Measurements from ENCODE around the gene NUDT21. TPM values are rescaled to one million over a fixed set of nuclear protein-coding genes. Genes with fewer than 3 reads are reported as not detected.

Gene NUDT21
- total RNA-seq, 1 experiment from 2014 or later: 97.6 TPM

DNA sequence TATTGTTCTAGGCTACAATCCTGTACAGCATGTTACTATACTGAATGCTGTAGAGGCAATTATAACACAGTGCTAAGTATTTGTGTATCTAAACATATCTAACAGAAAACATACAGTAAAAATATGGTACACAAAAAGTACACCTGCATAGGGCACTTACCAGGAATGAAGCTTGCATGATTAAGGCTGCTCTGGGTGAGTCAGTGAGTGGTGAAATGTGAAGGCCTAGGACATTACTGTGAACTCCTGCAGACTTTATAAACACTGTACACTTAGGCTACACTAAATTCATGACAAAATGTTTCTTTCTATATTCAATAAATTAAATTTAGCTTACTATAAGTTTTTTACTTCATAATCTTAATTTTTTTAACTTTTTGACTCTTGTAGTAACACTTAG lies 62.9 kb downstream of the NUDT21 start:
- Histone ChIP-seq H3K27me3 (ENCODE audit: control insufficient read depth, insufficient read depth, low read length) (no peaks in the 10 kb centered on the region), H3K9me3 (ENCODE audit: control insufficient read depth, insufficient read depth, low read depth, low read length) (no peaks in the 10 kb centered on the region), H3K4me1 (ENCODE audit: control insufficient read depth, insufficient read depth, low read length) (no peaks in the 10 kb centered on the region), H3K27ac (ENCODE audit: low read length) (no peak overlapping the region), H3K36me3 (ENCODE audit: control insufficient read depth, insufficient read depth, low read length) (peaks cover 4% of the 10 kb centered on the region; the same call in 1 of the 2 replicates), H3K4me3 (ENCODE audit: low read depth in 2 of 2, low read length in 2 of 2) (no peak overlapping the region)
- ChIA-PET CTCF (no interaction called here), POLR2A (no interaction called here)
- ATAC-seq (no peak), DNase-seq (ENCODE audit: low read depth, low spot score) (no peak)
- TF ChIP-seq, protein P1, sequence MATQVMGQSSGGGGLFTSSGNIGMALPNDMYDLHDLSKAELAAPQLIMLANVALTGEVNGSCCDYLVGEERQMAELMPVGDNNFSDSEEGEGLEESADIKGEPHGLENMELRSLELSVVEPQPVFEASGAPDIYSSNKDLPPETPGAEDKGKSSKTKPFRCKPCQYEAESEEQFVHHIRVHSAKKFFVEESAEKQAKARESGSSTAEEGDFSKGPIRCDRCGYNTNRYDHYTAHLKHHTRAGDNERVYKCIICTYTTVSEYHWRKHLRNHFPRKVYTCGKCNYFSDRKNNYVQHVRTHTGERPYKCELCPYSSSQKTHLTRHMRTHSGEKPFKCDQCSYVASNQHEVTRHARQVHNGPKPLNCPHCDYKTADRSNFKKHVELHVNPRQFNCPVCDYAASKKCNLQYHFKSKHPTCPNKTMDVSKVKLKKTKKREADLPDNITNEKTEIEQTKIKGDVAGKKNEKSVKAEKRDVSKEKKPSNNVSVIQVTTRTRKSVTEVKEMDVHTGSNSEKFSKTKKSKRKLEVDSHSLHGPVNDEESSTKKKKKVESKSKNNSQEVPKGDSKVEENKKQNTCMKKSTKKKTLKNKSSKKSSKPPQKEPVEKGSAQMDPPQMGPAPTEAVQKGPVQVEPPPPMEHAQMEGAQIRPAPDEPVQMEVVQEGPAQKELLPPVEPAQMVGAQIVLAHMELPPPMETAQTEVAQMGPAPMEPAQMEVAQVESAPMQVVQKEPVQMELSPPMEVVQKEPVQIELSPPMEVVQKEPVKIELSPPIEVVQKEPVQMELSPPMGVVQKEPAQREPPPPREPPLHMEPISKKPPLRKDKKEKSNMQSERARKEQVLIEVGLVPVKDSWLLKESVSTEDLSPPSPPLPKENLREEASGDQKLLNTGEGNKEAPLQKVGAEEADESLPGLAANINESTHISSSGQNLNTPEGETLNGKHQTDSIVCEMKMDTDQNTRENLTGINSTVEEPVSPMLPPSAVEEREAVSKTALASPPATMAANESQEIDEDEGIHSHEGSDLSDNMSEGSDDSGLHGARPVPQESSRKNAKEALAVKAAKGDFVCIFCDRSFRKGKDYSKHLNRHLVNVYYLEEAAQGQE (IDR thresholded peaks at IDR 0.05; ENCODE audit: insufficient read depth in 1 of 2, low read depth in 2 of 2, low read length in 1 of 2): no peak
- TF ChIP-seq TCF7L2 (IDR thresholded peaks at IDR 0.05; ENCODE audit: low read depth, low read length): no peak
- TF ChIP-seq POLR2AphosphoS5 (IDR thresholded peaks at IDR 0.05; ENCODE audit: low read depth, low read length): no peak
- no peak for TF ChIP-seq SIN3A (IDR thresholded peaks at IDR 0.05; ENCODE audit: borderline replicate concordance, insufficient read depth, low read depth, low read length)
- TF ChIP-seq, protein P2, sequence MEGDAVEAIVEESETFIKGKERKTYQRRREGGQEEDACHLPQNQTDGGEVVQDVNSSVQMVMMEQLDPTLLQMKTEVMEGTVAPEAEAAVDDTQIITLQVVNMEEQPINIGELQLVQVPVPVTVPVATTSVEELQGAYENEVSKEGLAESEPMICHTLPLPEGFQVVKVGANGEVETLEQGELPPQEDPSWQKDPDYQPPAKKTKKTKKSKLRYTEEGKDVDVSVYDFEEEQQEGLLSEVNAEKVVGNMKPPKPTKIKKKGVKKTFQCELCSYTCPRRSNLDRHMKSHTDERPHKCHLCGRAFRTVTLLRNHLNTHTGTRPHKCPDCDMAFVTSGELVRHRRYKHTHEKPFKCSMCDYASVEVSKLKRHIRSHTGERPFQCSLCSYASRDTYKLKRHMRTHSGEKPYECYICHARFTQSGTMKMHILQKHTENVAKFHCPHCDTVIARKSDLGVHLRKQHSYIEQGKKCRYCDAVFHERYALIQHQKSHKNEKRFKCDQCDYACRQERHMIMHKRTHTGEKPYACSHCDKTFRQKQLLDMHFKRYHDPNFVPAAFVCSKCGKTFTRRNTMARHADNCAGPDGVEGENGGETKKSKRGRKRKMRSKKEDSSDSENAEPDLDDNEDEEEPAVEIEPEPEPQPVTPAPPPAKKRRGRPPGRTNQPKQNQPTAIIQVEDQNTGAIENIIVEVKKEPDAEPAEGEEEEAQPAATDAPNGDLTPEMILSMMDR (IDR thresholded peaks at IDR 0.05): no peak
- intact Hi-C loops (cut with micrococcal nuclease; ENCODE audit: unreplicated experiment) (no loop called here), in situ Hi-C loops (cut with HindIII; ENCODE audit: low pct_unique_long_range_greater_than_20kb, low sequenced_read_pairs) (no loop called here)
- no TSS peak for BruUV-seq (replicated peaks)

DNA sequence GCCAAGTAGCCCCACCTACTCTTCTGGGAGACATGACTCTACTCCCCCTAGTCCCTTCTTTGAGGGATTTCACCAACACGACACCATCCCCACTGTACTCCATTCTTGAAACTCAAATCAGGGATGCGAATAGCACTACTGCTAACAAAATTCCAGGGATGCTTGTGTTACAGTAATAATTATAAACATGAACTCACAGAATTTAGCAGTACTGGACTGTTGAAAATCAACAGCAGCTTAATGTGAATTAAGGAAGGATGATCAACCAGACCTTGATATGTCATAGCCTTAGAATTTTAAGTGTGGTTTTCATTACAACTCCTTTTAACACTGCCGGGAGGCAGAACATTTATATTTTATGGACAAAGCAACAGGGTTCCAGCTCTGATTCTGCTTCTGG lies 63.7 kb downstream of the NUDT21 start:
- H3K27ac ChIP-seq (ENCODE audit: low read length): no peak overlapping the region
- no peaks in the 10 kb centered on the region for H3K4me1 ChIP-seq (ENCODE audit: control insufficient read depth, insufficient read depth, low read length)
- no peaks in the 10 kb centered on the region for H3K27me3 ChIP-seq (ENCODE audit: control insufficient read depth, insufficient read depth, low read length)
- ChIA-PET CTCF (no interaction called here), POLR2A (no interaction called here)
- peaks cover 4% of the 10 kb centered on the region; the same call in 1 of the 2 replicates for H3K36me3 ChIP-seq (ENCODE audit: control insufficient read depth, insufficient read depth, low read length)
- in situ Hi-C loops (cut with HindIII; ENCODE audit: low pct_unique_long_range_greater_than_20kb, low sequenced_read_pairs) (no loop called here), intact Hi-C loops (cut with micrococcal nuclease; ENCODE audit: unreplicated experiment) (no loop called here)
- no peaks in the 10 kb centered on the region for H3K9me3 ChIP-seq (ENCODE audit: control insufficient read depth, insufficient read depth, low read depth, low read length)
- H3K4me3 ChIP-seq (ENCODE audit: low read depth in 2 of 2, low read length in 2 of 2): no peak overlapping the region
- no peak for DNase-seq (ENCODE audit: low read depth, low spot score)
- BruUV-seq (replicated peaks): no TSS peak
- TF ChIP-seq POLR2AphosphoS5 (IDR thresholded peaks at IDR 0.05; ENCODE audit: low read depth, low read length): no peak
- TF ChIP-seq, protein P2 (IDR thresholded peaks at IDR 0.05): no peak
- TF ChIP-seq, protein P1 (IDR thresholded peaks at IDR 0.05; ENCODE audit: insufficient read depth in 1 of 2, low read depth in 2 of 2, low read length in 1 of 2): no peak
- TF ChIP-seq SIN3A (IDR thresholded peaks at IDR 0.05; ENCODE audit: borderline replicate concordance, insufficient read depth, low read depth, low read length): no peak
- no peak for TF ChIP-seq TCF7L2 (IDR thresholded peaks at IDR 0.05; ENCODE audit: low read depth, low read length)
- no peak for ATAC-seq
